SK-N-SH (cell line): ENCODE data around the gene CYP11A1. TPM values are rescaled to one million over a fixed set of nuclear protein-coding genes. Genes with fewer than 3 reads are reported as not detected.

ENCODE experiments used
- CTCF ChIA-PET: fragments of 300-600, 350-600 bp; formaldehyde crosslinking; extraction: SDS; loops from one replicate; lab custom pipeline; 2021; lab: Yijun Ruan, JAX
- POLR2A ChIA-PET: fragments of 350-600 bp; sonication (Branson Sonifier 250); formaldehyde crosslinking; extraction: SDS; loops from one replicate; lab custom pipeline; 2020; ENCODE audit warnings: antibody characterized with exemption, inconsistent platforms; lab: Yijun Ruan, JAX
- DNase-seq: peaks from one replicate; pipeline ENCODE4 v3.0.0; 2012
- H2AFZ ChIP-seq: fragments of 200-600 bp; sonication (generic); 2 replicates; pipeline ENCODE4 v1.8.1; 2016; ENCODE audit warnings: antibody characterized with exemption, mild to moderate bottlenecking, low read depth
- H3F3A ChIP-seq: fragments of 200-600 bp; sonication (generic); replicated peaks from 2 replicates; pipeline ENCODE3; 2016; ENCODE audit warnings: antibody characterized with exemption, mild to moderate bottlenecking; ENCODE audit not compliant: insufficient read depth
- H3K27ac ChIP-seq, 2 experiments: fragments of 200-500 bp in 1 of 2; fragments of 200-600 bp in 1 of 2; sonication (Bioruptor generic) in 1 of 2; sonication (generic), shearing (Covaris generic) in 1 of 2; 2 replicates each; pipeline versions ENCODE4 v1.5.1 to v1.6.1; 2014 to 2016; ENCODE audit warnings: low read depth in 2 of 2, inconsistent platforms in 1 of 2, low read length in 1 of 2, mild to moderate bottlenecking in 1 of 2, mixed read lengths in 1 of 2
- H3K27me3 ChIP-seq: fragments of 200-600 bp; sonication (generic), shearing (Covaris generic); 2 replicates; pipeline ENCODE4 v1.6.1; 2016; ENCODE audit warnings: mixed run types; ENCODE audit not compliant: insufficient read depth
- H3K36me3 ChIP-seq, 2 experiments: fragments of 200-500 bp in 1 of 2; fragments of 200-600 bp in 1 of 2; sonication (Bioruptor generic) in 1 of 2; sonication (generic) in 1 of 2; replicated peaks in 1 of 2; 2 replicates each; pipeline versions ENCODE3 to v1.5.1; 2014 to 2016; ENCODE audit warnings: low read length in 1 of 2, mild to moderate bottlenecking in 1 of 2; ENCODE audit not compliant: insufficient read depth in 2 of 2, control insufficient read depth in 1 of 2
- H3K4me1 ChIP-seq, 2 experiments: fragments of 200-500 bp in 1 of 2; fragments of 200-600 bp in 1 of 2; sonication (Bioruptor generic) in 1 of 2; sonication (generic), shearing (Covaris generic) in 1 of 2; 2 replicates each; pipeline versions ENCODE4 v1.5.1 to v1.6.1; 2014 to 2016; ENCODE audit warnings: low read depth in 1 of 2, low read length in 1 of 2, mixed run types in 1 of 2; ENCODE audit not compliant: insufficient read depth in 2 of 2, control insufficient read depth in 1 of 2
- H3K4me2 ChIP-seq: fragments of 200-600 bp; sonication (generic), shearing (Covaris generic); 2 replicates; pipeline ENCODE4 v1.6.1; 2017; ENCODE audit warnings: mixed run types
- H3K4me3 ChIP-seq, 2 experiments: fragments of 200-500 bp in 1 of 2; fragments of 200-600 bp in 1 of 2; sonication (Bioruptor generic) in 1 of 2; sonication (generic), shearing (Covaris generic) in 1 of 2; 2 replicates each; pipeline versions ENCODE4 v1.5.1 to v1.8.1; 2014 to 2016; ENCODE audit warnings: low read depth in 2 of 2, inconsistent platforms in 1 of 2, low read length in 1 of 2, mild to moderate bottlenecking in 1 of 2, mixed read lengths in 1 of 2, moderate library complexity in 1 of 2
- H3K79me2 ChIP-seq: fragments of 200-600 bp; sonication (generic); 2 replicates; pipeline ENCODE4 v1.8.1; 2017; ENCODE audit warnings: mild to moderate bottlenecking; ENCODE audit not compliant: insufficient read depth
- H3K9ac ChIP-seq: fragments of 200-600 bp; sonication (generic); 2 replicates; pipeline ENCODE4 v1.6.1; 2017; ENCODE audit warnings: mixed run types
- H3K9me2 ChIP-seq: fragments of 200-600 bp; sonication (generic); 2 replicates; pipeline ENCODE4 v1.6.1; 2017; ENCODE audit warnings: mixed run types
- H3K9me3 ChIP-seq: fragments of 200-600 bp; sonication (generic); 2 replicates; pipeline ENCODE4 v1.6.1; 2017; ENCODE audit warnings: mixed run types, mild to moderate bottlenecking, moderate library complexity
- H4K20me1 ChIP-seq: fragments of 200-600 bp; sonication (generic); 2 replicates; pipeline ENCODE4 v1.6.1; 2017; ENCODE audit warnings: mild to moderate bottlenecking, mixed run types; ENCODE audit not compliant: insufficient read depth
- CTCF ChIP-seq: fragments of 200-600 bp; sonication (generic); IDR thresholded peaks from 2 replicates; pipeline ENCODE4 v1.6.1; 2017; ENCODE audit warnings: antibody characterized with exemption, mild to moderate bottlenecking, moderate library complexity
- EP300 ChIP-seq, 2 experiments: IDR thresholded peaks; 2 replicates each; pipeline versions ENCODE4 v1.4.0 to v1.6.1; 2012; ENCODE audit warnings: borderline replicate concordance in 1 of 2, low read depth in 1 of 2, low read length in 1 of 2
- FOXJ3 ChIP-seq: sonication (generic); formaldehyde crosslinking; IDR thresholded peaks from 2 replicates; pipeline ENCODE4 v1.5.1; 2020; ENCODE audit warnings: mild to moderate bottlenecking, missing genetic modification reagents
- FOXM1 ChIP-seq: IDR thresholded peaks from 2 replicates; pipeline ENCODE4 v1.4.0; 2012; ENCODE audit warnings: low read depth, mild to moderate bottlenecking
- GABPA ChIP-seq: IDR thresholded peaks from 2 replicates; pipeline ENCODE4 v1.4.0; 2012; ENCODE audit warnings: low read depth, mild to moderate bottlenecking
- IRF3 ChIP-seq: fragments of 150-350 bp; IDR thresholded peaks from 2 replicates; pipeline ENCODE4 v1.6.1; 2016; ENCODE audit warnings: mild to moderate bottlenecking, low read depth, low read length
- JUND ChIP-seq: IDR thresholded peaks from 2 replicates; pipeline ENCODE4 v1.4.0; 2012
- MEF2A ChIP-seq: IDR thresholded peaks from 2 replicates; pipeline ENCODE4 v1.4.0; 2012; ENCODE audit warnings: low read depth, borderline replicate concordance
- NFIC ChIP-seq: IDR thresholded peaks from 2 replicates; pipeline ENCODE4 v1.4.0; 2012; ENCODE audit warnings: borderline replicate concordance
- NRF1 ChIP-seq: IDR thresholded peaks from 2 replicates; pipeline ENCODE4 v1.6.1; 2012; ENCODE audit warnings: low read depth, mild to moderate bottlenecking, low read length
- REST ChIP-seq: IDR thresholded peaks from 2 replicates; pipeline ENCODE4 v1.6.1; 2012; ENCODE audit warnings: mild to moderate bottlenecking, low read depth, low read length, moderate library complexity
- RFX5 ChIP-seq: IDR thresholded peaks from 2 replicates; pipeline ENCODE4 v1.6.1; 2012; ENCODE audit warnings: mild to moderate bottlenecking, improper control_type of control experiment, low read length
- RXRA ChIP-seq: IDR thresholded peaks from 2 replicates; pipeline ENCODE4 v1.4.0; 2012; ENCODE audit warnings: low read depth, mild to moderate bottlenecking, borderline replicate concordance
- SIN3A ChIP-seq: IDR thresholded peaks from 2 replicates; pipeline ENCODE4 v1.6.1; 2012; ENCODE audit warnings: low read depth, mild to moderate bottlenecking, low read length, moderate library complexity, borderline replicate concordance
- SMC3 ChIP-seq: IDR thresholded peaks from 2 replicates; pipeline ENCODE4 v1.6.1; 2012; ENCODE audit warnings: low read depth, low read length, improper control_type of control experiment
- TAF1 ChIP-seq: IDR thresholded peaks from 2 replicates; pipeline ENCODE4 v1.6.1; 2012; ENCODE audit warnings: low read depth, mild to moderate bottlenecking, low read length, moderate library complexity, borderline replicate concordance
- TCF12 ChIP-seq: IDR thresholded peaks from 2 replicates; pipeline ENCODE4 v1.4.0; 2012
- USF1 ChIP-seq: IDR thresholded peaks from 2 replicates; pipeline ENCODE4 v1.4.0; 2012; ENCODE audit warnings: low read depth, borderline replicate concordance
- USF2 ChIP-seq: fragments of 150-350 bp; IDR thresholded peaks from 2 replicates; pipeline ENCODE4 v1.6.1; 2017; ENCODE audit warnings: antibody characterized with exemption, low read length, low read depth, borderline replicate concordance
- YY1 ChIP-seq: IDR thresholded peaks from 2 replicates; pipeline ENCODE4 v1.4.0; 2012; ENCODE audit warnings: low read depth, mild to moderate bottlenecking
- WGBS: methylation state at CpG from one replicate; pipeline ENCODE4 v1.1.6; 2017; ENCODE audit warnings: low lambda C conversion rate; 5-methylcytosine and 5-hydroxymethylcytosine counted together
- polyA plus RNA-seq, 3 experiments: library from polyadenylated mRNA; depleted of rRNA; stranded (reverse); fragments of >200 nt; gene quantifications; 2 replicates each; pipeline ENCODE4 v1.2.3, GENCODE V29; 2012

CYP11A1 gene
- polyA plus RNA-seq, 1 of the 3 experiments (the other 2 are of a cell fraction) = 0.08 TPM

GRCh38 chr15:74414081-74414580 lies 46.7 kb upstream of the CYP11A1 start:
- ChIA-PET CTCF (no interaction called here), POLR2A (no interaction called here)
- Histone ChIP-seq H3K27me3 (no peaks in the 10 kb centered on the region), H3K27ac (no peak overlapping the region), H4K20me1 (no peaks in the 10 kb centered on the region), H3K9me3 (no peaks in the 10 kb centered on the region), H3K79me2 (no peaks in the 10 kb centered on the region), H3F3A (no peaks in the 10 kb centered on the region), H2AFZ (no peak overlapping the region), H3K4me2 (no peak overlapping the region), H3K4me3 (no peak overlapping the region), H3K9ac (no peak overlapping the region), H3K4me1 (peaks cover 0 to 9% of the 10 kb centered on the region in 2 experiments; a peak in 1 of 4 replicates), H3K36me3 (no peaks in the 10 kb centered on the region), H3K9me2 (no peaks in the 10 kb centered on the region)
- WGBS = 72% methylated on average over 5 of the region's 5 CpGs
- no peak for DNase-seq
- TF ChIP-seq TAF1 = no peak
- TF ChIP-seq SMC3 = no peak
- no peak for TF ChIP-seq REST
- TF ChIP-seq JUND = no peak
- TF ChIP-seq IRF3 = no peak
- TF ChIP-seq YY1 = no peak
- TF ChIP-seq NRF1 = no peak
- no peak for TF ChIP-seq NFIC
- TF ChIP-seq TCF12 = no peak
- no peak for TF ChIP-seq USF1
- TF ChIP-seq EP300 (IDR thresholded peaks at IDR 0.05; ENCODE audit: borderline replicate concordance in 1 of 2, low read depth in 1 of 2, low read length in 1 of 2) = no peak
- no peak for TF ChIP-seq USF2
- no peak for TF ChIP-seq FOXM1
- TF ChIP-seq MEF2A = no peak
- no peak for TF ChIP-seq FOXJ3 (CRISPR knock-in tag)
- no peak for TF ChIP-seq SIN3A
- TF ChIP-seq CTCF = no peak
- TF ChIP-seq RFX5 = no peak
- no peak for TF ChIP-seq GABPA
- TF ChIP-seq RXRA = no peak
